ENCODE data around the gene NUFIP1.

DNA sequence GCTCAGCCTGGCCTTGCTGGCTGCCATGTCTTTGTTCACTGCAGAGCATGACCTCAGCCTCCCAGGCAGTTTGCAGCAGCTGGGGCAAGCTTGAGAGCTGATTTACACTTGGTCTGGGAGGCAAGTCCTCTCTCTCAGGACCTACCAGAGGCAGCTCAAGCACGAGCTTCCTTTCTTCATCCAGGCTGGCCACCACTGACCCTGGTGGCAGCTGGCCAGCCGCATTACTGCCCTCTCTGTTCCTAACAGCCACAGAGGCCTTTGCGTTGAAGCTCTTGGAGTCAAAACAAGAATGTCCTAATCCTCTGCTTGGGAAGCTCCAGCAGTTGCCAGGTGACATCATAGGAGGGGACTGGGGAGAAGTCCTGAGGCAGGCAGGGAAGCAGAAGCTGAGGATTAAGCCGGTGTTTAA lies 85.7 kb downstream of the NUFIP1 start:
- TF ChIP-seq, protein P1, sequence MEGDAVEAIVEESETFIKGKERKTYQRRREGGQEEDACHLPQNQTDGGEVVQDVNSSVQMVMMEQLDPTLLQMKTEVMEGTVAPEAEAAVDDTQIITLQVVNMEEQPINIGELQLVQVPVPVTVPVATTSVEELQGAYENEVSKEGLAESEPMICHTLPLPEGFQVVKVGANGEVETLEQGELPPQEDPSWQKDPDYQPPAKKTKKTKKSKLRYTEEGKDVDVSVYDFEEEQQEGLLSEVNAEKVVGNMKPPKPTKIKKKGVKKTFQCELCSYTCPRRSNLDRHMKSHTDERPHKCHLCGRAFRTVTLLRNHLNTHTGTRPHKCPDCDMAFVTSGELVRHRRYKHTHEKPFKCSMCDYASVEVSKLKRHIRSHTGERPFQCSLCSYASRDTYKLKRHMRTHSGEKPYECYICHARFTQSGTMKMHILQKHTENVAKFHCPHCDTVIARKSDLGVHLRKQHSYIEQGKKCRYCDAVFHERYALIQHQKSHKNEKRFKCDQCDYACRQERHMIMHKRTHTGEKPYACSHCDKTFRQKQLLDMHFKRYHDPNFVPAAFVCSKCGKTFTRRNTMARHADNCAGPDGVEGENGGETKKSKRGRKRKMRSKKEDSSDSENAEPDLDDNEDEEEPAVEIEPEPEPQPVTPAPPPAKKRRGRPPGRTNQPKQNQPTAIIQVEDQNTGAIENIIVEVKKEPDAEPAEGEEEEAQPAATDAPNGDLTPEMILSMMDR (IDR thresholded peaks at IDR 0.05 in 4 of 5, conservative IDR thresholded peaks at IDR 0.05 in 1 of 5) = no peak
- TF ChIP-seq POLR2A (IDR thresholded peaks at IDR 0.05) = peak; percentile 25 to 27
